H9 (cell line): Measurements from ENCODE around the gene DPP8. TPM values are rescaled to one million over a fixed set of nuclear protein-coding genes. Genes with fewer than 3 reads are reported as not detected.

Experiments
- DNase-seq: peaks from one replicate; pipeline ENCODE4 v3.0.0-alpha.2; 2017
- H2AFZ ChIP-seq: one replicate; pipeline ENCODE4 v1.6.1; 2013; ENCODE audit warnings: mild to moderate bottlenecking, low read length, control low read depth, moderate library complexity
- H2AK5ac ChIP-seq: 2 replicates; pipeline ENCODE4 v1.6.1; 2013; ENCODE audit warnings: low read length, control low read depth, mixed read lengths; ENCODE audit not compliant: insufficient read length
- H2BK120ac ChIP-seq: one replicate; pipeline ENCODE4 v1.6.1; 2013; ENCODE audit warnings: low read depth, mild to moderate bottlenecking, low read length, control low read depth, inconsistent platforms; ENCODE audit not compliant: poor library complexity, severe bottlenecking
- H2BK12ac ChIP-seq: 2 replicates; pipeline ENCODE4 v1.6.1; 2013; ENCODE audit warnings: low read length, control low read depth, mixed read lengths, low read depth; ENCODE audit not compliant: insufficient read length
- H2BK15ac ChIP-seq: 2 replicates; pipeline ENCODE4 v1.6.1; 2013; ENCODE audit warnings: low read depth, low read length, control low read depth
- H2BK20ac ChIP-seq: one replicate; pipeline ENCODE4 v1.6.1; 2013; ENCODE audit warnings: low read depth, mild to moderate bottlenecking, low read length, control low read depth, inconsistent platforms; ENCODE audit not compliant: poor library complexity, severe bottlenecking
- H2BK5ac ChIP-seq: 2 replicates; pipeline ENCODE4 v1.6.1; 2013; ENCODE audit warnings: low read length, control low read depth, mixed read lengths; ENCODE audit not compliant: insufficient read length
- H3K14ac ChIP-seq: 2 replicates; pipeline ENCODE4 v1.6.1; 2013; ENCODE audit warnings: low read length, control low read depth; ENCODE audit not compliant: insufficient read depth
- H3K18ac ChIP-seq: 2 replicates; pipeline ENCODE4 v1.6.1; 2013; ENCODE audit warnings: low read depth, mild to moderate bottlenecking, mixed read lengths, low read length, control low read depth; ENCODE audit not compliant: insufficient read length
- H3K23ac ChIP-seq: 2 replicates; pipeline ENCODE4 v1.6.1; 2013; ENCODE audit warnings: low read length, control low read depth, mixed read lengths, low read depth; ENCODE audit not compliant: insufficient read length
- H3K23me2 ChIP-seq: 2 replicates; pipeline ENCODE4 v1.6.1; 2013; ENCODE audit warnings: low read depth, mild to moderate bottlenecking, mixed read lengths, low read length, control low read depth; ENCODE audit not compliant: insufficient read length, poor library complexity, severe bottlenecking
- H3K27ac ChIP-seq: 2 replicates; pipeline ENCODE4 v1.5.1; 2013; ENCODE audit warnings: low read length, control low read depth, mixed read lengths, low read depth; ENCODE audit not compliant: insufficient read length
- H3K27me3 ChIP-seq: 2 replicates; pipeline ENCODE4 v1.6.1; 2013; ENCODE audit warnings: low read length, control low read depth, inconsistent platforms; ENCODE audit not compliant: insufficient read depth
- H3K4ac ChIP-seq: 2 replicates; pipeline ENCODE4 v1.6.1; 2013; ENCODE audit warnings: low read depth, mild to moderate bottlenecking, control low read depth, inconsistent platforms, low read length, moderate library complexity
- H3K4me1 ChIP-seq: 2 replicates; pipeline ENCODE4 v1.6.1; 2013; ENCODE audit warnings: low read length, control low read depth, inconsistent platforms; ENCODE audit not compliant: insufficient read depth
- H3K4me2 ChIP-seq: 2 replicates; pipeline ENCODE4 v1.6.1; 2013; ENCODE audit warnings: low read length, control low read depth, mixed read lengths; ENCODE audit not compliant: insufficient read length, insufficient read depth
- H3K56ac ChIP-seq: 2 replicates; pipeline ENCODE4 v1.6.1; 2013; ENCODE audit warnings: low read depth, mild to moderate bottlenecking, mixed read lengths, low read length, control low read depth; ENCODE audit not compliant: insufficient read length
- H3K79me1 ChIP-seq: 2 replicates; pipeline ENCODE4 v1.6.1; 2013; ENCODE audit warnings: low read depth, mild to moderate bottlenecking, moderate library complexity, low read length, control low read depth, inconsistent platforms; ENCODE audit not compliant: insufficient read depth, poor library complexity, severe bottlenecking
- H3K79me2 ChIP-seq: 2 replicates; pipeline ENCODE4 v1.6.1; 2013; ENCODE audit warnings: low read length, control low read depth, inconsistent platforms; ENCODE audit not compliant: insufficient read depth
- H3K9ac ChIP-seq: 2 replicates; pipeline ENCODE4 v1.6.1; 2013; ENCODE audit warnings: low read length, control low read depth, mixed read lengths; ENCODE audit not compliant: insufficient read length; ENCODE audit errors: extremely low read depth
- H3K9me3 ChIP-seq: one replicate; pipeline ENCODE4 v1.6.1; 2013; ENCODE audit warnings: low read depth, low read length, inconsistent platforms; ENCODE audit not compliant: control insufficient read depth
- H3T11ph ChIP-seq: one replicate; pipeline ENCODE4 v1.6.1; 2013; ENCODE audit warnings: mild to moderate bottlenecking, low read length, control low read depth, inconsistent platforms
- H4K20me1 ChIP-seq: one replicate; pipeline ENCODE4 v1.6.1; 2013; ENCODE audit not compliant: control insufficient read depth, insufficient read length, insufficient read depth
- H4K5ac ChIP-seq: 2 replicates; pipeline ENCODE4 v1.6.1; 2013; ENCODE audit warnings: low read depth, mild to moderate bottlenecking, mixed read lengths, low read length, control low read depth; ENCODE audit not compliant: insufficient read length
- H4K8ac ChIP-seq: replicated peaks from 2 replicates; pipeline ENCODE4 v1.6.1; 2013; ENCODE audit warnings: low read length, control low read depth, mixed read lengths, low read depth; ENCODE audit not compliant: insufficient read length
- H4K91ac ChIP-seq: 2 replicates; pipeline ENCODE4 v1.6.1; 2013; ENCODE audit warnings: low read depth, mild to moderate bottlenecking, moderate library complexity, mixed read lengths, low read length, control low read depth; ENCODE audit not compliant: insufficient read length
- H3K27ac Mint-ChIP-seq, 3 experiments: 2 replicates in 2 of 3; 3 replicates in 1 of 3; pipeline ENCODE4 v1.8.0; 2020 to 2021; ENCODE audit warnings: mixed read lengths in 3 of 3, mild to moderate bottlenecking in 1 of 3, moderate library complexity in 1 of 3
- H3K27me3 Mint-ChIP-seq: 2 replicates; pipeline ENCODE4 v1.8.0; 2021; ENCODE audit warnings: low read depth, mild to moderate bottlenecking, moderate library complexity, mixed read lengths
- H3K36me3 Mint-ChIP-seq, 3 experiments: 2 replicates in 2 of 3; 3 replicates in 1 of 3; pipeline ENCODE4 v1.8.0; 2020 to 2021; ENCODE audit warnings: low read depth in 3 of 3, mixed read lengths in 3 of 3; ENCODE audit not compliant: insufficient read depth in 1 of 3
- H3K4me1 Mint-ChIP-seq, 2 experiments: 2 replicates each; pipeline ENCODE4 v1.8.0; 2020; ENCODE audit warnings: mixed read lengths in 2 of 2
- H3K4me3 Mint-ChIP-seq, 2 experiments: 2 replicates in 1 of 2; 3 replicates in 1 of 2; pipeline ENCODE4 v1.8.0; 2020 to 2021; ENCODE audit warnings: mild to moderate bottlenecking in 2 of 2, mixed read lengths in 2 of 2, moderate library complexity in 1 of 2
- H3K9me3 Mint-ChIP-seq, 2 experiments: 2 replicates in 1 of 2; 3 replicates in 1 of 2; pipeline ENCODE4 v1.8.0; 2020; ENCODE audit warnings: mild to moderate bottlenecking in 2 of 2, mixed read lengths in 2 of 2, moderate library complexity in 1 of 2
- CTCF ChIP-seq: fragments of 200-600 bp; sonication (generic); conservative IDR thresholded peaks from 3 replicates; pipeline ENCODE4 v1.8.0; 2021; ENCODE audit warnings: antibody characterized with exemption, mild to moderate bottlenecking
- WGBS: extraction: QIAGEN DNeasy Blood & Tissue Kit; methylation state at CpG from one replicate; pipeline ENCODE4 v1.1.7; 2013; ENCODE audit warnings: missing lambda C conversion rate, low lambda C conversion rate, mixed read lengths; ENCODE audit not compliant: insufficient read length; ENCODE audit errors: extremely low coverage; 5-methylcytosine and 5-hydroxymethylcytosine counted together
- total RNA-seq: library from RNA; stranded (reverse); gene quantifications from 2 replicates; pipeline ENCODE4 v1.2.1, GENCODE V29; 2021

Gene DPP8
- total RNA-seq, 1 experiment from 2014 or later = 26.6 TPM

- Histone ChIP-seq H3K23me2 (no peaks in the 10 kb centered on the region), H2BK12ac (no peak overlapping the region), H3K23ac (no peak overlapping the region), H3K9me3 (no peaks in the 10 kb centered on the region), H3K4ac (no peak overlapping the region), H2BK5ac (no peak overlapping the region), H2AFZ (no peak overlapping the region), H3K4me1 (no peaks in the 10 kb centered on the region), H2BK20ac (no peak overlapping the region), H3K27me3 (no peaks in the 10 kb centered on the region), H3K9ac (no peak overlapping the region), H3K79me2 (no peaks in the 10 kb centered on the region), H3K56ac (no peak overlapping the region), H3K27ac (no peak overlapping the region), H3K14ac (no peak overlapping the region), H2BK120ac (no peak overlapping the region), H2BK15ac (no peak overlapping the region), H2AK5ac (no peak overlapping the region), H3T11ph (no peak overlapping the region), H4K91ac (no peak overlapping the region), H4K5ac (no peak overlapping the region), H3K18ac (no peak overlapping the region), H3K4me2 (no peak overlapping the region), H4K20me1 (no peaks in the 10 kb centered on the region), H3K79me1 (peaks cover 3% of the 10 kb centered on the region), H4K8ac (no peak overlapping the region)
- no peak overlapping the region for H3K4me3 Mint-ChIP-seq
- H3K9me3 Mint-ChIP-seq = no peaks in the 10 kb centered on the region
- DNase-seq = no peak
- TF ChIP-seq CTCF = no peak
- H3K4me1 Mint-ChIP-seq = no peaks in the 10 kb centered on the region
- H3K27ac Mint-ChIP-seq = peak overlapping the region in 1 of 3 experiments; percentile 27; a peak in 2 of 7 replicates
- WGBS = no CpG with 5 or more reads among the region's 5 CpGs
- H3K36me3 Mint-ChIP-seq = peaks cover 14 to 46% (median 41%) of the 10 kb centered on the region in 3 experiments; a peak in 6 of 7 replicates
- H3K27me3 Mint-ChIP-seq = no peaks in the 10 kb centered on the region
These were observed 40.6 kb downstream of the DPP8 start for GRCh38 chr15:65476903-65477302.
